GM21576 (cell line): Measurements from ENCODE around the gene ZNF177.
"Not testable (repeated sequence)": the region's sequence is repeated elsewhere in the genome, so short reads cannot be mapped to it uniquely, and the experiment has no call there.

Experiments used
- ATAC-seq: cut with Tn5 transposase; IDR thresholded peaks from one replicate; pipeline ENCODE4 v1.9.1; 2021; ENCODE audit warnings: mild to moderate bottlenecking, moderate library complexity; ENCODE audit not compliant: unreplicated experiment

ZNF177 gene

GRCh38 chr19:9362905-9363304, at the start of gene ZNF177:
Gene ZNF177 (plus strand): TSS chr19:9363013. CDS start chr19:9378312, 15,299 bp downstream.
- no peak for ATAC-seq

DNA sequence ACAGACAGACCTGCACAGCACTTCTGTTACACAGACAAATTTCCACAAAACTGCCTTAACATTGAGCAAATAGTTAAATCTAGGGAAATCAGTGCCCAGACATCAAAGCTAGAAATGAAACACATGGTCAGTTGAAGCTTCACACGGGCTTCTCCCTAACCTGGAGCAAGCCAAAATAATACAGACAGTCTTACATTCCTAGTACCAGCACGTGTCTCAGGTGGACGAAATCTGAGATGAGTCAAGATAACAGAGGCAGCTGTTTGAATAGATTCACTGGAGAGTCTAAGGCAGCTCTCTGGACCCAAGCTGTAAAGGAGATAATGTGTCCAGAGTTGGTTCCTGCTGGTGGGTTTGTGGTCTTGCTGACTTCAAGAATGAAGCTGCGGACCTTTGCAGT, 49.1 kb upstream of the ZNF177 start:
- no peak for ATAC-seq

DNA sequence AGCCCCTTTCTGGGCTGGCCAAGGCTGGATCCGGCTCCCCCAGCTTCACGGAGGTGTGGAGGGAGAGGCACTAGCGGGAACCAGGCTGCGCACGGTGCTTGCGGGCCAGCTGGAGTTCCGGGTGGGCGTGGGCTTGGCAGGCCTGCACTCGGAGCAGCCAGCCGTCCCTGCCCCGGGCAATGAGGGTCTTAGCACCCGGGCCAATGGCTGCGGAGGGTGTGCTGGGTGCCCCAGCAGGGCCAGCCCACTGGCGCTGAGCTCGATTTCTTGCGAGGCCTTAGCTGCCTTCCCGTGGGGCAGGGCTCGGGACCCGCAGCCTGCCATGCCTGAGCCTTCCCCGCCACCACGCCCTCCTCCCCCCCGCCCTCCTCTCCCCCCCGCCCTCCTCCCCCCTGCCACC, 41.5 kb upstream of the ZNF177 start:
- ATAC-seq = no peak

- not testable (repeated sequence) for ATAC-seq
Observed at GRCh38 chr19:9321756-9322155, 41.1 kb upstream of the ZNF177 start.

- not testable (repeated sequence) for ATAC-seq
Observed at GRCh38 chr19:9322201-9322600, 40.6 kb upstream of the ZNF177 start.

GRCh38 chr19:9323557-9323918, 39.3 kb upstream of the ZNF177 start:
- peak; percentile 27 for ATAC-seq

- ATAC-seq = peak; percentile 93
Observed at GRCh38 chr19:9323919-9324583, 38.8 kb upstream of the ZNF177 start, which contains the start of gene ZNF559. Gene ZNF559 (plus strand): TSS chr19:9324179. CDS start chr19:9338550, 14,371 bp downstream.

GRCh38 chr19:9324584-9324962, 38.2 kb upstream of the ZNF177 start:
- no peak for ATAC-seq

DNA sequence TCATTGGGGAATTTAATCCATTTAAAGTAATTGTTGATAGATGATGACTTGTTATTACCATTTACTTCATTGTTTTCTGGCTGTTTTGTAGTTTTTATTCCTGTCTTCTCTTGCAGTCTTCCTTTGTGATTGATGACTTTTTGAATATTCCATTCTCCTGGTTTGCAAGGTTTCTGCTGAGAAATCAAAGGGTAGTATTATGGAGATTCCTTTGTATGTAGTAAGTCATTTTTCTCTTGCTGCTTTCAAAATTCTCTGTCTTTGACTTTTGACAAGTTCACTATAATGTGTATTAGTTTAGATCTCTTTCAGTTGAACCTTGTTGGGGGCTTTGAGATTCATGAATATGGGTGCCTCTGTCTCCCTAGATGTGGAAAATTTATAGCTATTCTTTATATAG, 32.8 kb upstream of the ZNF177 start:
- ATAC-seq = no peak

GRCh38 chr19:9342610-9343304, 20.1 kb upstream of the ZNF177 start:
- no peak for ATAC-seq

DNA sequence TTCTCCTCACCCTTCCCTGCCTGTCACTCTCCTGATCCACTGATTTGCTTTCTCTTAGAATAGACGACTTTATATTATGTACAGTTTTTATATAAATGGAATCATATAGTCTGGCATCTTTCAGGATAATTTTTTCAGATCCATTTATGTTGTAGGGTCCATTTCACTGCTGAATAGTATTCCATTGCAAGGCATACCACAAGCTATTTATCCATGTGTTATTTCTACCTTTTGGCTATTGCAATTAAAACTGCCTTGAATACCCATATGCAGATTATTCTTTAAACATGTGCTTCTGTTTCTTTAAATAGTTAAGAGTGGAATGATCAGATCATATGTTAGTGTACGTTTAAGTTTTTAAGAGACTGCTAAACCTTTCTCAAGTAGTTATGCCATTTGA, 17.8 kb upstream of the ZNF177 start:
- ATAC-seq = no peak

DNA sequence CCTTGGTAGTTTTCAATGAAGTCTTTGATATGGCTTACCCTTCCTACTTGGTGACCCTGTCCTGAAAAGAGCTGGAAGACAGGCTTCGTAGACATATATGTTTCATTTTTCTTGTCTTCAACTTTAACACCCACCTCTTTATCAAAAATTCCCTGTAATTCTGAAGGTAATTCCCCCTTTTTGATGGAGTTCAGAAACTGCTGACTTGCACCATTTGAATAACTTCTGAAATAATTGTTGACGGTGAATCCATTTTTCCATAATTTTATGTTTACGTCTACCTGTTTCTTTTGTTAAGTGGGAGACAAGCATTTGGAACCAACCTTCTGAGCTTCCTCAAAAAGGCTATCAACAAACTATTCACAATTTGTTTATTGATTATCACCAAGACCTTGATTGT, 14.6 kb upstream of the ZNF177 start:
- ATAC-seq = no peak

GRCh38 chr19:9348671-9349070, 14.1 kb upstream of the ZNF177 start:
- no peak for ATAC-seq

DNA sequence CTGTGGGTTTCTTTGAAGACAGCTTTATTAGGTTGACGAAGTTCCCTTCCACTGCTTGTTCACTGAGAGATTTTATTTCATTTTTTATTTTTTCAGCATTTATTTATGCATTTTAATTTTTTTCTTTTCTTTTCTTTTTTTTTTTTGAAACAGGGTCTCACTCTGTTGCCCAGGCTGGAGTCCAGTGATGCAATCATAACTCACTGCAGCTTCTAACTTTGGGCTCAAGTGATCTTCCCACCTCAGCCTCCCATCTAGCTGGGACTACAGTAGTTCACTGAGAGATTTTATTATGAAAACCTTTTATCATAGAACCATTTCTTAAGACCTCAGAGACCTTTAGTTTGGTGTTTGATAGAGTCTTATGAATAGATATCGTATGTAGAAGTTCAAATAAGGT, 10.3 kb upstream of the ZNF177 start:
- ATAC-seq = no peak

DNA sequence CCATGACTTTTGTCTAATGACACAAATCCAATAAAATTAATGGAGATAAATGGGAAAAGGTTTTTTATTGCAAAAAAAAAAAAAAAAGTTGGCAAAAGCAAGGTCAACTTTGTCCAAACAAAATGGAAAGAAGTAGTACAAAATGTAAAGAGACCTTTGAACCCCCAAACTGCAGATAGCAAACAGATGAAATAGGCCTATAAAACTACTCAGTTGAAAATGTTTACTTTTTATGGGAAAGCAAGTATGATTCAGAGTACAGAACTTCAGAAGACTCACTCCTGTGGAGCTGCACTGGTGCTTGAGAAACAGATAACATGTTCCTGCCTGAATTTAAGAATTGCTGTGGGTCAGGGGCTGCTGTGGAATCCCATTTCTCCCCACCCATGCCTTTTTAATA, 9.8 kb upstream of the ZNF177 start:
- no peak for ATAC-seq

DNA sequence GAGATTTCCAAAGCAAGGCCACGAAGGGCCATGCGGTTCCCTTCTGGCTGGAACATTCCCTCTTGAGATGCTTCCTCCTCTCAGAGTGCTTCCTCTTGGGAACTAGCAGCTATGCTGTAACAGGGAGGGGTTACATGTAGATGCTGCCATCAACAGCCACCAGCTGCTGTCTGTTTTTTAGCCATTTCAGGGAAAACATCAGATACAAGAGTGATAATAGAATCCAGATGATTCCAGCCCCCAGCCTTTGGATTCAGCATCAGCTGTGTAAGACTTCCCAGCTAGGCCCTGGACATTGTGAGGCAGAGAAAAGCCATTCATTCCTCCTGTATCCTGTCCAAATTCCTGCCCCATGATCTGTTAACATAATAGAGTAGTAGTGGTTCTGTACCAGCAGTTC, 8.2 kb upstream of the ZNF177 start:
- no peak for ATAC-seq

DNA sequence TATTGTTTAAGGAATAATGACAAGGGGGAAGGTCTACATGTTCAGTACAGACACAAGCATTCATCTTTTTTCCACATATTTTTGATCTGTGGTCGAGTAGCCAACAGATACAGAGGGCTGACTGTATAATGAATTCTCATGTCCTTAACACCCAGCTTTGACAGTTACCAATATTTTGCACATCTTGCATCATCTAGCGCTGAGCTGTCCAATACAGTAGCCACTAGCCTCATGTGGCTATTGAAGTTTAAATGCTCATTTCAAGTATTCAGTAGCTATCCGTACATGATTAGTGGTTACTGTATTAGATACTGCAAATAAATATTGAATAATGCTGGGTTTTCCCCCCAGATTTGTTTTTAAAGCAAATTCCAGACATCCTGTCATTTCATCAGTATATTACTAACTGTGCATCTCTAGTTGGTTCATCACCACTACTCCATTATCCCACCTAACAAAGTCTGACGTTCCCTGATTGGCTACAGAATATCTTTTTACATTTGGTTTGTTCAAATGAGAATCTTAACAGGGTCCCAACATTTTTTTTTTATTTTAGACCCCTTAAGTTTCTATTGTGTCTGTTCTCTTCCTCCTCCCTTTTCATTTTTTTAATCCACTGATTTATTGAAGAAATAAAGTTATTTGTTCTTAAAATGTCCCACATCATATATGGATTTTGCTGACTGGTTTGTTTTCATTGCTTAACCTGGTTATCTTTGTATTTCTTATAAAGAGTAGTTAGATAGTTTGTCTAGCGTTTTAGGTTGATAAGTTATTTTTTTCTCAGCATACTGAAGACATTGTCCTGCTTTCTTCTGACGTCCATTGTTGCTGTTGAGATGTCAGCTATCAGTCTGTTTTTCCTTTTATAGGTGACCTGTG, 8.2 kb downstream of the ZNF177 start:
- no peak for ATAC-seq

GRCh38 chr19:9381361-9381785, 18.6 kb downstream of the ZNF177 start:
- no peak for ATAC-seq

DNA sequence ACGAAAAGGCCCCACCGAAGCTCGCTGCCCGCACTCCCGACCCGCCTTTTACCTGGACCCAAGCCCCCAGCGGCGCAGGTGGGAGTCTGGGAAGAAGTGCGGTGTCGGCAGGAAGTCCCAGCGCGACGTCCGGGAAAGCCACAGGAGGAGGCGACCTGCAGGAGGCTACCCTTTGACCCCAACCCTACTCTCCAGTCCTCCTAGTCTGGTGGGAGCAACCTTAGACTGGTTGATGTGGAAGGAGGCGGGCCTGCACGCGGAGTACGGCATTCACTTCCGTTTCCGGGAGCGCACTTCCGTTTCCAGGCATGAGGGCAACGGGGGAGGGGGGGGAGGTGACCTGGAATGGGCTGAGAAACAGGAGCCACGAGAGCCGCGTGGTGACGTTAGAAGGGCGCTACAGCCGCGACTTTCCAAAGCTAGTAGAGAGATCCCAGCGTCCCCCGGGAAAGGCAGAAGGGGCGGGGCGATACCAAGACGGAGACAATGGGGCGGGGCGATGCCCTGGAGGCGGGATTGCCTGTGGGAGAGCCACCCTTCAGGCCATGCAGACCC, 44.1 kb downstream of the ZNF177 start:
- no peak for ATAC-seq

DNA sequence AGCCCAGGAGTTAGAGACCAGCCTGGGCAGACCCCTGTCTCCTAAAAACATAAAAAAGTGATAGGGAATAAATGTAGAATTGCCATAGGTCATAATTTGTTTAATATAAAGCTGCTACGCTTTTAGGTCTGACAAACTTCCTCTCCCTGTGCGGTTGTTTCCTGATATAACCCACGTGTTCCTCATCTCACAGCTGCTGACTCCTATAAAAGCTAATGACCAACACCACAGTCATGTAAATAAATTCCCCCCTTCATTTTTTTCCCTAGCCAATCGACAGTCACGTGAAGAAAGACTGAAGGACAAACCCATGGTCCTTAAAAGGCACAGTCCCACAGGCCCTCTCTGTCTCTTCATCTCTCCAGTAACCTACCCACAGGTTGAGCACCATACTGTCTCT, 45.0 kb downstream of the ZNF177 start:
- no peak for ATAC-seq

GRCh38 chr19:9413240-9413954, 50.6 kb downstream of the ZNF177 start:
- no peak for ATAC-seq
